ENCODE measurements around the gene CACNA2D2. TPM values are rescaled to one million over a fixed set of nuclear protein-coding genes. Genes with fewer than 3 reads are reported as not detected.

The CACNA2D2 gene
- total and polyA plus RNA-seq, 4 donors, result 0.75 to 3.2 (median 2.2) TPM

DNA sequence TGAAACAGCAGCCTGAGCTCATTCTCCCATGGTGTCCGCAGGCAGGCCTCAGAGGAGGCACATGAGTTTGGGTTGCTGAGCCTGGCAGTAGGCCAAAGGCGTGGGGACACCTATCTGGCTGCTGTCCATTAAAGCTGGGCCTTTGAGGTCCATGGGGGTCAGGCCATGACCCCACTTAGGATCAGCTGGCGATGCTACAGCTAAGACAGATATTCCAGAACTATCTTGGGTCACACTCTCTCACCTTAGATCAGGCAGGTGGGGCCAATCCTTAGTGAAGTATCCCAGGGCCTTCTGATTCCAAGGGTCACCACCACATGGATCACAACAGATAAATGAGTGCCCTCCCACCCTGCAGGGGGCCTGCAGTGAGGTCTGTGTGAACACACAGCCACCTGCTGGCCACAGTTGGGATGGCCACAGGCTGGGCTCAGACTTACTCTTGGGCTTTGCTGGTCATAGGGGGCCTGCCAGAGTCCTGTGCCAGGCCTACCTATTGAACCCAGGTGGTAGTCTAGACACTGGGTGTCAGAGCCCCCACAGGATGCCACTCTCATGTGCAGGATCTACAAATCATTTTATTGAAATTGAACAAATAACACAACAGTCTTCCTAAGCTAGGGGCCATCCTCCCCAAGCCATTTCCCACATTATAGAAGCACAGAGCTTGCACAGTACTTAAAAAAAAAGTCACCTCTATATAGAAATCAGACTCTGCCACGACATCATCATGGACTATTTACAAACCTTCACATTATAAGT, 178.9 kb downstream of the CACNA2D2 start:
- intact Hi-C loops (cut with DNase I), result no loop called here
- no peaks in the 10 kb centered on the region for H3K9me3 ChIP-seq (ENCODE audit: control insufficient read depth, low read length)
- H3K4me3 ChIP-seq (ENCODE audit: low read length in 2 of 2), result no peak overlapping the region
- whole genome bisulfite sequencing, 2 donors, result 49 to 50% methylated on average over 4 of the region's 4 CpGs
- no peaks in the 10 kb centered on the region for H3K27me3 ChIP-seq (ENCODE audit: control insufficient read depth in 1 of 2, insufficient read depth in 2 of 2, low read length in 1 of 2)
- no peaks in the 10 kb centered on the region for H3K4me1 ChIP-seq (ENCODE audit: control insufficient read depth in 1 of 2, insufficient read depth in 2 of 2, low read length in 2 of 2)
- peak in 1 of 2 donors; percentile 74 for DNase-seq
- no peak for ATAC-seq (ENCODE audit: low FRiP score)
- H3K36me3 ChIP-seq (ENCODE audit: control insufficient read depth in 1 of 2, insufficient read depth in 2 of 2, low read length in 1 of 2), result no peaks in the 10 kb centered on the region
- H3K27ac ChIP-seq (ENCODE audit: low read depth in 1 of 2, low read length in 2 of 2), result no peak overlapping the region

GRCh38 chr3:50323614-50324199, 179.7 kb downstream of the CACNA2D2 start:
- H3K27me3 ChIP-seq (ENCODE audit: control insufficient read depth in 1 of 2, insufficient read depth in 2 of 2, low read length in 1 of 2), result no peaks in the 10 kb centered on the region
- intact Hi-C loops (cut with DNase I), result no loop called here
- ATAC-seq (ENCODE audit: low FRiP score), result peak; percentile 1

DNA sequence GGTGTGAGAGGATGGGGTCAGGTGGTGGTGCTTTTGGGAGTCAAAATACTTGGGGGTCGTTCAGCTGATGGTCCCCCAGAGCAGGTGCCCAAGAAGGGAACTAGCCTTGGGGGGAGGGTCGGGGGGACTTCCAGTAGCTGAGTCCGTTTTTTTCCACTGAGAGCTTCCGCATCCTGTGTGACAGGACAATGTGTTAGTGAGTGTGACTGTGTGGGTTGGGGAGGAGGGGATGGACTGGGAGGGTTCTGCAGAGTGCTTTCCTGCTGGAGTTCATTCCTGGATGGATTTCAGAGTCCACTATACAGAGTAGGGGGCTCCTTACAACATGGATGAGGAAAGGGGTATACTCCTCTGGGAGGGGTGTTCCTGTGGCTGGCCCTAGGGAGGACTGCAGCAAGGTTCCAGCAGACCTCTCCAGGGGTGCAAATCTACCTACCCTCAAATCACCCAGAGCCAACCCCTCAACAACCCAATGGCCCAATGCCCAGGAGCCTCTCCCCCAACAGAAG, 180.3 kb downstream of the CACNA2D2 start:
- Histone ChIP-seq H3K4me3 (ENCODE audit: low read length in 2 of 2) (no peak overlapping the region), H3K36me3 (ENCODE audit: control insufficient read depth in 1 of 2, insufficient read depth in 2 of 2, low read length in 1 of 2) (no peaks in the 10 kb centered on the region), H3K4me1 (ENCODE audit: control insufficient read depth in 1 of 2, insufficient read depth in 2 of 2, low read length in 2 of 2) (no peaks in the 10 kb centered on the region), H3K27ac (ENCODE audit: low read depth in 1 of 2, low read length in 2 of 2) (no peak overlapping the region), H3K9me3 (ENCODE audit: control insufficient read depth, low read length) (no peaks in the 10 kb centered on the region), H3K27me3 (ENCODE audit: control insufficient read depth in 1 of 2, insufficient read depth in 2 of 2, low read length in 1 of 2) (no peaks in the 10 kb centered on the region)
- ATAC-seq (ENCODE audit: low FRiP score) (no peak), DNase-seq (peak in 1 of 2 donors; percentile 62)
- intact Hi-C loops (cut with DNase I), result no loop called here
- WGBS, 2 donors, result 61 to 69% methylated on average over 4 of the region's 4 CpGs

More at GRCh38 chr3:50323614-50324199, 179.7 kb downstream of the CACNA2D2 start:
- no peak overlapping the region for H3K4me3 ChIP-seq (ENCODE audit: low read length in 2 of 2)
- H3K27ac ChIP-seq (ENCODE audit: low read depth in 1 of 2, low read length in 2 of 2), result no peak overlapping the region
- 69 to 70% methylated on average over 5 of the region's 5 CpGs for WGBS, 2 donors
- peak in 1 of 2 donors; percentile 63 for DNase-seq
- H3K36me3 ChIP-seq (ENCODE audit: control insufficient read depth in 1 of 2, insufficient read depth in 2 of 2, low read length in 1 of 2), result no peaks in the 10 kb centered on the region
- no peaks in the 10 kb centered on the region for H3K9me3 ChIP-seq (ENCODE audit: control insufficient read depth, low read length)
- H3K4me1 ChIP-seq (ENCODE audit: control insufficient read depth in 1 of 2, insufficient read depth in 2 of 2, low read length in 2 of 2), result no peaks in the 10 kb centered on the region

DNA sequence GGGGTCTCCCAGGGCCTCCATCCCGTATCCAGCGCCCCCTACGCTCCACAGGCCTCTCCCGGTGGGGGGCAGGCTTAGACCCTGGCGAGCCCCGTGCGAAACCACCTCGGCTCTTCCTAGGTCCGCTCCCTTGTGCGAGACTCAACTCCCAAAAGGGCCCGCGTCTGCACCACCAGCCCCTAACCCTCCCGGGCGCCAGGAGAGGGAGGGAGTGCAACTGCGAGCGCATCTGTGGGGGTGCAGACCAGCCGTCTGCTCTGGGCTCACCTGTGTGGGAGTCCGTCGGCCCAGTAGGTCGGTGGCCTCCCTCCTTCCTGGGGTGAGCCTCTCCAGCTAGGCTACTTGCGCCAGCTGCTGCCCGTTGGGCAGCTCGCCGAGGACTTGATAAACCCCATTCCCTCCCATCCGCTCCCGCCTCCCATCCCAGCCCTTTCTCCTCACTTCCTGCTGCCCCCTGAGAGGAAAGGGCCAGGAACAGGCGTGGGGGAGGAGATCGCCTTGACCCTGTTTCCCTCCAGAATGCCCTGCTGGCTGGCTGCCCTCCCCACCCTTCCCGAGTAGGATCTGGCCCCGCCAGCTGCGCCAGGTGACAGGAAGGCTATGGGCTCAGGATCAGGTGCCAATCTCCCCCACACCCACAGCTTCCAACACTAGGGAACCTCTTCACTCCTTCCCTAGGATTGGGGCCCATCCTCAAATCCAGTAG, 180.9 kb downstream of the CACNA2D2 start, which contains the start of gene HYAL2:
HYAL2 (minus strand) TSS at position 360 of the 706 bp plus-strand sequence. CDS start 2,256 bp downstream, outside the sequence.
- WGBS, 2 donors, result 51 to 55% methylated on average over 28 to 31 of the region's 31 CpGs
- no peaks in the 10 kb centered on the region for H3K27me3 ChIP-seq (ENCODE audit: control insufficient read depth in 1 of 2, insufficient read depth in 2 of 2, low read length in 1 of 2)
- peak within 1 kb of the TSS in 1 of 2 donors; percentile 48 for H3K27ac ChIP-seq (ENCODE audit: low read depth in 1 of 2, low read length in 2 of 2)
- peak within 1 kb of the TSS in 1 of 2 donors; percentile 83 for H3K4me3 ChIP-seq (ENCODE audit: low read length in 2 of 2)
- no peaks in the 10 kb centered on the region for H3K9me3 ChIP-seq (ENCODE audit: control insufficient read depth, low read length)
- DNase-seq (peak in 1 of 2 donors; percentile 60), ATAC-seq (ENCODE audit: low FRiP score) (peak; percentile 16)
- H3K4me1 ChIP-seq (ENCODE audit: control insufficient read depth in 1 of 2, insufficient read depth in 2 of 2, low read length in 2 of 2), result no peaks in the 10 kb centered on the region
- intact Hi-C loops (cut with DNase I), result no loop called here
- H3K36me3 ChIP-seq (ENCODE audit: control insufficient read depth in 1 of 2, insufficient read depth in 2 of 2, low read length in 1 of 2), result no peaks in the 10 kb centered on the region

GRCh38 chr3:50322115-50322385, 181.4 kb downstream of the CACNA2D2 start:
- no peaks in the 10 kb centered on the region for H3K36me3 ChIP-seq (ENCODE audit: control insufficient read depth in 1 of 2, insufficient read depth in 2 of 2, low read length in 1 of 2)
- H3K4me1 ChIP-seq (ENCODE audit: control insufficient read depth in 1 of 2, insufficient read depth in 2 of 2, low read length in 2 of 2), result no peaks in the 10 kb centered on the region
- no peak overlapping the region for H3K27ac ChIP-seq (ENCODE audit: low read depth in 1 of 2, low read length in 2 of 2)
- WGBS, 2 donors, result 14 to 19% methylated on average over 14 of the region's 14 CpGs
- intact Hi-C loops (cut with DNase I), result no loop called here
- no peak overlapping the region for H3K4me3 ChIP-seq (ENCODE audit: low read length in 2 of 2)
- no peak for DNase-seq
- no peaks in the 10 kb centered on the region for H3K9me3 ChIP-seq (ENCODE audit: control insufficient read depth, low read length)
- no peak for ATAC-seq (ENCODE audit: low FRiP score)
- no peaks in the 10 kb centered on the region for H3K27me3 ChIP-seq (ENCODE audit: control insufficient read depth in 1 of 2, insufficient read depth in 2 of 2, low read length in 1 of 2)

- Histone ChIP-seq H3K27ac (ENCODE audit: low read depth in 1 of 2, low read length in 2 of 2) (peak overlapping the region; percentile 48 to 85), H3K4me1 (ENCODE audit: control insufficient read depth in 1 of 2, insufficient read depth in 2 of 2, low read length in 2 of 2) (no peaks in the 10 kb centered on the region), H3K27me3 (ENCODE audit: control insufficient read depth in 1 of 2, insufficient read depth in 2 of 2, low read length in 1 of 2) (no peaks in the 10 kb centered on the region), H3K9me3 (ENCODE audit: control insufficient read depth, low read length) (no peaks in the 10 kb centered on the region), H3K36me3 (ENCODE audit: control insufficient read depth in 1 of 2, insufficient read depth in 2 of 2, low read length in 1 of 2) (no peaks in the 10 kb centered on the region), H3K4me3 (ENCODE audit: low read length in 2 of 2) (peak overlapping the region; percentile 67 to 83)
- intact Hi-C loops (cut with DNase I), result no loop called here
- 1% methylated on average over 50 to 59 of the region's 59 CpGs for WGBS, 2 donors
- ATAC-seq (ENCODE audit: low FRiP score) (peak; percentile 90), DNase-seq (peak; percentile 94 to 95)
Observed at GRCh38 chr3:50321336-50322114, 181.9 kb downstream of the CACNA2D2 start.

DNA sequence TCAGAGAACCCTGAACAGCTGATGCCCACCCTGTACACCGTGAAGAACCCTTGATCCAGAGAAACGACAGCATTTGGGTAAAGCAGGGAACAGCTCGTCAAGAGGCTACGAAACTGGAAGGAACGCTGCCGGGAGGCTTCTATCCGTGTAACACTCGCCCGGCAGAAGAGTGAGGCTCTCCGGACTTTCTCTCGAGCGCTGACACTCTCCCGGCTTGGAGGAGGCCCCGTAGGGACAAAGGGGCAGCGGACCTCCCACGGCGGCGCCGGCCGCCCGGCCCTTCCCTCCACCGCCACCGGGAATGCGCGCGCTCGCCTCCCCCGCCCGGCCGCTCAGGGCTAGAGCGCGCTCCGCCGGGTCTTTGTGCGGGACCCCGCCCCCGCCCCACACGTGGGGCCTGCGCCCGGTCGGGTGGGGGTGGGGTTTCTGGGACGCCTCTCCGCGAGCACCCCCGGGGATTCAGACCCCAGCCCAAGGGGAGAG, 182.5 kb downstream of the CACNA2D2 start:
- Histone ChIP-seq H3K27me3 (ENCODE audit: control insufficient read depth in 1 of 2, insufficient read depth in 2 of 2, low read length in 1 of 2) (no peaks in the 10 kb centered on the region), H3K36me3 (ENCODE audit: control insufficient read depth in 1 of 2, insufficient read depth in 2 of 2, low read length in 1 of 2) (no peaks in the 10 kb centered on the region), H3K4me3 (ENCODE audit: low read length in 2 of 2) (peak overlapping the region; percentile 67 to 83), H3K9me3 (ENCODE audit: control insufficient read depth, low read length) (no peaks in the 10 kb centered on the region), H3K4me1 (ENCODE audit: control insufficient read depth in 1 of 2, insufficient read depth in 2 of 2, low read length in 2 of 2) (no peaks in the 10 kb centered on the region), H3K27ac (ENCODE audit: low read depth in 1 of 2, low read length in 2 of 2) (peak overlapping the region in 1 of 2 donors; percentile 38)
- DNase-seq, result peak; percentile 83 to 93
- intact Hi-C loops (cut with DNase I), result no loop called here
- WGBS, 2 donors, result 0 to 1% methylated on average over 32 to 45 of the region's 45 CpGs
- ATAC-seq (ENCODE audit: low FRiP score), result peak; percentile 79
